GM21528 (cell line): ENCODE results near the gene BLVRA.
"Not testable (repeated sequence)": the region's sequence is repeated elsewhere in the genome, so short reads cannot be mapped to it uniquely, and the experiment has no call there.

ENCODE experiments used
- ATAC-seq: cut with Tn5 transposase; IDR thresholded peaks from one replicate; pipeline ENCODE4 v1.9.1; 2021; ENCODE audit warnings: mild to moderate bottlenecking, moderate library complexity; ENCODE audit not compliant: unreplicated experiment, low FRiP score

The BLVRA gene

DNA sequence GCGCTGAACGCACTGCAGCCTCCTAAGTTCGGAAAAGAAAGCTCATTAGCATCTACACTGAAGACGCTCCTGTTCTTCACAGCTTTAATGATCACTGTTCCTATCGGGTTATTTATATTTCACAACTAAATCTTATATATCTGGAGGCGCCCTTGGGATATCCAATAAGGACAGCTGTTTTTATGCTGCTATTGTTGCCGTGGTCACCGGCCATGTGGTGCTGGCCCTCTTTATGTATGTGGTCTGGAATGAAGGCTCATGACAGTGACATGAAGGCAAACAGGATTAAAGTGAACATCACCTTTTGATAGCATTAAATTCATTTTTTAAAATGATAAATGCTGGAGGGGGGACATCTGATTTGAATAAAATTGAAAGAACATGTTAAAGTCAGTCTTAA lies 8.8 kb downstream of the BLVRA start:
- ATAC-seq = no peak

DNA sequence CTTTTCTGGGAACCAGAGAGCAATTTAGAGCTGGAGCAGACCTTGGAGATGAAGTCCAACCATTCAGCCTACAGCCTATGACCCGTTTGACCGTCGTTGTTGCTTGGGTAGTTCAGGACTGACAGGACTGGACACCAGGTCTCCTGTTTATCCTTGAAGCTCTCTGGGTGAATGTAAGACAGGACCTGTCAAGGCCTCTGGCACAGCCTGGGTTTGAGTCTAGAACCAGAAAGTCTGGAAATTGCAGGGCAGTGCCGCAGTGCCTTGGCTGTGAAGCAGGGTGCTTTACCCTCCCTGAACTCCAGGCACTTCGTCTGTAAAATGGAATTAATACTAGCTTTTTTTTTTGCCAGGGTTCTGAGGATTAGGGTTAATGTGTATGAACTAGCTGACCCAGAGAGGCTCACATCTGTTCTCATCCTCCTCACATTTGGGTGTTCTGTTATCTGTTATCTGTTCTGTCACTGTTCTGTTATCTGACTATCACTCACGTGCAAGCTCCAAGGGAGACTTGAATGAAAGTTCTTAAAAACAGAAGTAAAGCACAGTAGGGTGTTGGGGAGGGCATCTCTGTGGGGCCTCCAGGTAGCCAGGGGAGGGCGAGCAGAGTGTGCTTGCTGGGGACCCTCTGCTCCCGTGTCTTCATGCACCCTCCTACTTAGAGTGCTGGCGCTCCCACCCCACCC lies 9.9 kb downstream of the BLVRA start:
- no peak for ATAC-seq

DNA sequence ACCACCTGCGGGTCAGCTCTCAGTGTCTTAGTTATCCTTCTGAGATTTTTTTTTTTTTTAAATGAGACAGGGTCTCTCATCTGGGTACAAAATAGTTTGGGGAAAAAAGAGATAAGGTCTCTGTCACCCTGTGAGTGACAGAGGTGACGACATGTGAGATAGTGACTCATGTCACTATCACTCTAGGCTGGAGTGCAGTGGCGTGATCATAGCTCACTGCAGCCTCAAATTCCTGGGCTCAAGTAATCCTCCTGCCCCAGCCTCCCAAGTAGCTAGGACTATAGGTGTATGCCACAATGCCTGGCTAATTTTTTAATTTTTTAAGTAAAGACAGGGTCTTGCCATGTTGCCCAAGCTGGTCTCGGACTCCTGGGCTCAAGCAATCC lies 10.4 kb downstream of the BLVRA start:
- no peak for ATAC-seq

- ATAC-seq = no peak
Observed at GRCh38 chr7:43769281-43769680, 10.8 kb downstream of the BLVRA start.

DNA sequence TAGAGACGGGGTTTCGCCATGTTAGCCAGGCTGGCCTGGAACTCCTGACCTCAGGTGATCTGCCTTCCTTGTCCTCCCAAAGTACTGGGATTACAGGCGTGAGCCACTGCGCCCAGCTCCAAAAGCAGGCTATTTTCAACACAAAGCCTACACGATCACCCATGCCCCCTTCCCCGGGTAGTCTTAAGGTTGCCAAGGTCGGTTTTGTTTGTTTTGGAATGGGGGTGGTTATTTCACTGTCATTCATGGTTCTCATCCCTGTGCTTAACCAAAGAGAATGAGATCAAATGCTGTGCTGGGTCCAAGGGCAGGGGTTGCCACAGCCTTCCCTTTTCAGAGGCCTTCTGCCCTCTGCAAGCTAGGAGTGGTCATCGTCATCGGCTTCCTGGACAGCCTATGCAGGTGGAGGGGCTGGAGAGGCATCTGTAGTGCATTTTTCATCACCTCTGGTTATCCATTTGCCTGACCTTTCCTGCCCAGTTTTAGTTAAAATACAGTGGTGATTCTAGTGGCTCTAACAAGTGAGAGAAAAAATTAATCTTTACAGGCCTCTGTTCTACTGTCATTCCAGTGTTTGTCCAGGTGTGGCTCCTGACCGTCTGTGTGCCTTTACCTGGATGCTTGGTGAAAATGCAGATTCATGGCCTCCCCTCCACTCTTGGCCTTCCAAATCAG lies 11.4 kb downstream of the BLVRA start:
- no peak for ATAC-seq

DNA sequence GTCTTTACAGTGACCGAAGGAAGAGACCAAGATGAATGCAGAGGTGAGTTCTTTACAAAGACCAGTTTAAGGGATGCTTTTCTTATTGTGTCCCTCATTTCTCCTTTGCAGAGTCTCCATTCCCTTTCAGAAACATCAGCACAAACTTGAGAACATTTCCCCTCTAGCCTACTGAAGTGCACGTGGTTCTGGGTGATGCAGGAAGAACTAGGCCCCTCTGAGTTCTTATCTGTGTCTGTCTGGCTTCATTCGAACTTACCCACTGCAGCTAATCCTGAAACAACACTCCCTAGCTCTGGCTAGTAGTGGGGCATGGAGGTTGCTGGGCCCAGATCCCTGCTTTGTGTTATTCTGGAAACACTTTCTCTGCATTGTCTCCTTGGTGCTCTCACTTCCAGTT lies 12.6 kb downstream of the BLVRA start:
- ATAC-seq = no peak

- ATAC-seq = no peak
Observed at GRCh38 chr7:43771573-43771972, 13.1 kb downstream of the BLVRA start.

DNA sequence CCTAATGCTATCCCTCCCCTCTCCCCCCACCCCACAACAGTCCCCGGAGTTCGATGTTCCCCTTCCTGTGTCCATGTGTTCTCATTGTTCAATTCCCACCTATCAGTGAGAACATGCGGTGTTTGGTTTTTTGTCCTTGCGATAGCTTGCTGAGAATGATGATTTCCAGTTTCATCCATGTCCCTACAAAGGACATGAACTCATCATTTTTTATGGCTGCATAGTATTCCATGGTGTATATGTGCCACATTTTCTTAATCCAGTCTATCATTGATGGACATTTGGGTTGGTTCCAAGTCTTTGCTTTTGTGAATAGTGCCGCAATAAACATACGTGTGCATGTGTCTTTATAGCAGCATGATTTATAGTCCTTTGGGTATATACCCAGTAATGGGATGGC lies 14.8 kb downstream of the BLVRA start:
- ATAC-seq = not testable (repeated sequence)

DNA sequence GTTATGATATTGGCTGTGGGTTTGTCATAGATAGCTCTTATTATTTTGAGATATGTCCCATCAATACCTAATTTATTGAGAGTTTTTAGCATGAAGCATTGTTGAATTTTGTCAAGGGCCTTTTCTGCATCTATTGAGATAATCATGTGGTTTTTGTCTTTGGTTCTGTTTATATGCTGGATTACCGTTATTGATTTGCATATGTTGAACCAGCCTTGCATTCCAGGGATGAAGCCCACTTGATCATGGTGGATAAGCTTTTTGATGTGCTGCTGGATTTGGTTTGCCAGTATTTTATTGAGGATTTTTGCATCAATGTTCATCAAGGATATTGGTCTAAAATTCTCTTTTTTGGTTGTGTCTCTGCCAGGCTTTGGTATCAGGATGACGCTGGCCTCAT lies 16.8 kb downstream of the BLVRA start:
- not testable (repeated sequence) for ATAC-seq

DNA sequence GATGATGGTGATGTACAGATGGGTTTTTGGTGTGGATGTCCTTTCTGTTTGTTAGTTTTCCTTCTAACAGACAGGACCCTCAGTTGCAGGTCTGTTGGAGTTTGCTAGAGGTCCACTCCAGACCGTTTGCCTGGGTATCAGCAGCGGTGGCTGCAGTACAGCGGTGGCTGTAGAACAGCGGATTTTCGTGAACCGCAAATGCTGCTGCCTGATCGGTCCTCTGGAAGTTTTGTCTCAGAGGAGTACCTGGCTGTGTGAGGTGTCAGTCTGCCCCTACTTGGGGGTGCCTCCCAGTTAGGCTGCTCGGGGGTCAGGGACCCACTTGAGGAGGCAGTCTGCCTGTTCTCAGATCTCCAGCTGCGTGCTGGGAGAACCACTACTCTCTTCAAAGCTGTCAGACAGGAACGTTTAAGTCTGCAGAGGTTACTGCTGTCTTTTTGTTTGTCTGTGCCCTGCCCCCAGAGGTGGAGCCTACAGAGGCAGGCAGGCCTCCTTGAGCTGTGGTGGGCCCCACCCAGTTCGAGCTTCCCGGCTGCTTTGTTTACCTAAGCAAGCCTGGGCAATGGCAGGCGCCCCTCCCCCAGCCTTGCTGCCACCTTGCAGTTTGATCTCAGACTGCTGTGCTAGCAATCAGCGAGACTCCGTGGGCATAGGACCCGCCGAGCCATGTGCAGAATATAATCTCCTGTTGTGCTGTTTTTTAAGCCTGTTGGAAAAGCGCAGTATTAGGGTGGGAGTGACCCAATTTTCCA lies 20.0 kb downstream of the BLVRA start:
- ATAC-seq = not testable (repeated sequence)

DNA sequence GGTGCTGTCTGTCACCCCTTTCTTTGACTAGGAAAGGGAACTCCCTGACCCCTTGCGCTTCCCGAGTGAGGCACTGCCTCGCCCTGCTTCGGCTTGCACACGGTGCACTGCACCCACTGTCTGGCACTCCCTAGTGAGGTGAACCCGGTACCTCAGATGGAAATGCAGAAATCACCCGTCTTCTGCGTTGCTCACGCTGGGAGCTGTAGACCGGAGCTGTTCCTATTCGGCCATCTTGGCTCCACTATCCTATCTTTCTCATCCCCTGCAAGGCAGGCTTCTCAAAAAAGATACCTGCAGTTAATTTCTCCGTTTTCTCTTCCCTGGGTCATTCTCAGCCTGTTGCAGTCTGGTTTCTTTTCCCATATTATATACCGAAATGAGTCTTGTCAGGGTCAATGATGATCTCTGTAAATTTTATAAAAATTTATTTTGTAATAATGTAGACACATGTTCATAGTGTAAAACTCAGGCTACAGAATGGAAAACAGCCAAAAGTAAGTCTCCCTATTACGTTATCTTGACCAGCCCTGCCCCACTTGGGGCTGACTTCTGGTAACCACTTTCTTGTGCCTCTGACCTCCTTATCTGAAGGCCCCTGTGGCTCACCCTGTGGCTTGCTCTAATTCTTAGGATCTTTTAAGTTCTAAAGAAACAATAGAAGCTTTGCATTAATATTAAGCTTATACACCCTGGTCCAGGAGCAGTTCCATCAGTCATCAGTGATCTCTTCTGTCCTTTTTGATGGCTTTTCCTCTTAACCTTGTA lies 20.7 kb downstream of the BLVRA start:
- no peak for ATAC-seq

GRCh38 chr7:43781726-43782607 lies 23.5 kb downstream of the BLVRA start:
- ATAC-seq = no peak

DNA sequence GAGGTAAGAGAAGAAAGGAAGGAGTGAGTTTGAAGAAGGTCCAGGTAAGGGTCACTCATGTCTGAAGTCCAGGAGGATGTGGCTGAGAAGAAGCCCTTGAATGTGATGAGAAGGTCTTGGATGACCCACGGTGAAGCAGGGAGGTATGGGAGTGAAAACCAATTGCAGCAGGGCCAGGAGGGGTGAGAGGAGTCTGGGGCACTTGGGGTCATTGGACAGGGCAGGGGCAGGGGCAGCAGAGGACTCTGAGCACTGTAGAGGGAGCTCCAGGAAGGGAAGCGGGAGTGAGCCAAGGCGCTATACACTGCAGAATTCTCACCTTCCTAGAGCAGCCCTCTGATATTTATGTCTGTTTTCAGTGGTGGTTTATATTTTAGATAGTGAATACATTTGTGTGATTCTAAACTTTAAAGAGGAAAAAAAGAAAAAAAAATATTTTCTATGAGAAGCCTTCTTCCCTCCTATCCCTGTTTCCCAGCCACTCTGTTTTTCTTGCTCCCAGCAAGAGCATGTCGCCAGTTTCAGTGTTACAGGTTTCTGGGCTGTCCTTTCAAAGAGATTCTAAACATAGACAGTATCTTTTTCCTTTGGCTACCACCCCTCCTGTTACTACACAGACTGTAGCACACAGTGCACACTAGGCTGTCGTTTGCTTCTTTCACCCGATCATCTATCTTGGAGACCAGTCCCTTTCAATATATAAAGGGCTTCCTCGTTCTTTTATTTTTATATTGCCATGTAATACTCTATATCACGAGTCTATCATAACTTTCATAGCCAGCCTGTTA lies 24.5 kb downstream of the BLVRA start:
- no peak for ATAC-seq

DNA sequence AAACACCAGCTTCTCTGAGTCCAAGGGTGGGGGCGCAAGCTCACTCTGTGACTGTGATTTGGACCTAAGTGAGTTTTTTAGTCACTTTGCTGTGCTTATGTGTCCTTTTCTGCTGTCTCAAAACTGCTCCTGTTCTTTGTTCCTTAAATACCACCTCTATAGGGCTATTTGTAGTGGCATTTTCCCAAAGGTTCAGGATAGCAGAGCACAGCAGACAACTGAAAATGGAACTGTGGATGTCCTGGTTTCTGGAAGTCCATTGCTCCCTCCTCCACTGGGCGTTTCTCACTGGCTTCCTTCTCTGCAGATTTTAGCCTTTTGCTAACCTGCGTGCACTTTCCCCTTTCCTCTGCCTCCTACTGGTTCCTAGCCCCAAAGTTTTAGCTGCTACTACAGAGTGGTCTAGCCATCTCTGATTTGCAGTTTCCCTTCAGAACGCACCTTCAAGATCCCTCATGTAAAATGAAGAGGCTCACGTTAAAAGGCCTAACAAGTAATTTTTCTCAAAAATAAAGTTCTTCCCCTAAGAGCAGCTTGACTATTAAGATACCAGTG lies 25.6 kb downstream of the BLVRA start:
- ATAC-seq = peak; percentile 23

GRCh38 chr7:43784585-43785087 lies 26.2 kb downstream of the BLVRA start:
- ATAC-seq = peak; percentile 94

DNA sequence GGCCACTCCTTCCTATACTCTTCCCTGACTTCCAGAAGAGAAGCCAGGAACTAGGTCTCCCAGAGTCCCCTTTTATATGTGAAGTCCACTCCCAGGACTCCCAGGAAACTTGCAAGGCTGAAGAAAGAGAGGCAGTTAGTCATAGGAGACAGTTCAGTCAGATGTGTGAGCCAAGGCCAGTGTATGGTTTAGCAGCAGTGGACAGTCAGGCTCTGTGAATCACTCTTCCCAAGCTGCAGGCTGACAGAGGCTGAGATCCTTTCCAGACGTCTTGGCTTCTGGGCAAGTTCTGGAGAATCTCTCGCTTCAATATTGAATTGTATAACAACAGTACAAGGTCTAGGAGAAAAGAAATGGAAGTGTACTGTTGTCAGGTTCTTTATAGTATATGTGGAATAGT lies 26.9 kb downstream of the BLVRA start:
- ATAC-seq = no peak

GRCh38 chr7:43787771-43788170 lies 29.3 kb downstream of the BLVRA start:
- no peak for ATAC-seq

DNA sequence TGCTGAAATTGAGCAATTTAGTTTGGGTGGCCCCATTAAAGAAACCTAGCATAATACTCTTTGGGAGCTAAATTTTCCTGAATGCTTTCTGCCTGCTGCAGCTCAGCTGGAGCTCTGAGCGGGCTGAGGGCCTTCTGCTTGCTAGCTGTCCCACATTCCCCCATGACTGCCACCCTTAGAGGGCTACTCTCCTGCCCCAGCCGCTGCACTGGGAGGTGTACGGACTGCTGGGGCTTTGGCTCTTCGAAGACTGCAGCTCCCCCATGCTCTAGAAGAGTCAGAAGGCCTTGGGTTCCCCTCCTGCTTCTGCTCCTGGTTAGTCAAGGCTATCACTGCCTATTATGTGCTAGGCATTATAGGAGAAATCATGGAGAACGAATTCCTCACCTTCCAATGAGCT lies 31.5 kb downstream of the BLVRA start:
- ATAC-seq = no peak

DNA sequence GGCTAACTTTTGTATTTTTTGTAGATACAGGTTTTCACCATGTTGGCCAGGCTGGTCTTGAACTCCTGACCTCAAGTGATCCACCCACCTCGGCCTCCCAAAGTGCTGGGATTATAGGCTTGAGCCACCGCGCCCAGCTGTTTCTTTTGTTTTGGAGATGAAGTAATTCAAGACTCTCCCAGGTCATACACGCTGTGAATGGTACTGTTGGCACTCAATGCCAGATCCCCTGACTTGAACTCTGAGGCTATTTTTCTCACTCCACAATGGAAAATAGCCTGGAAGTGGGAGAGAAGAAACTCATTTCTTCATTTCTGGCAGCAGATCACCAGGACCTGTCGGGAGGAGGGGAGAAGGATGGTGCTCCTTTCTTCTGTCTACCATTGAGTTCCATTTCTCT lies 32.4 kb downstream of the BLVRA start:
- ATAC-seq = no peak
